ENCODE measurements around the gene COG5. TPM values are rescaled to one million over a fixed set of nuclear protein-coding genes. Genes with fewer than 3 reads are reported as not detected.

COG5 gene
- total RNA-seq, 4 donors from 2014 or later = 39.7 to 143 (median 98.3) TPM

- DNase-seq = no peak
- no peaks in the 10 kb centered on the region for H3K4me1 ChIP-seq
- H3K4me3 ChIP-seq = no peak overlapping the region
- H3K27ac ChIP-seq = no peak overlapping the region
- no peaks in the 10 kb centered on the region for H3K36me3 ChIP-seq
- no peaks in the 10 kb centered on the region for H3K9me3 ChIP-seq
- no peaks in the 10 kb centered on the region for H3K27me3 ChIP-seq
- intact Hi-C loops (cut with DNase I; ENCODE audit: low total_unique reads) = no loop called here
- TF ChIP-seq CTCF (IDR thresholded peaks at IDR 0.05) = no peak
- TF ChIP-seq POLR2A (IDR thresholded peaks at IDR 0.05) = no peak
These were observed 245.1 kb downstream of the COG5 start for GRCh38 chr7:107318523-107319160.

GRCh38 chr7:107315716-107316220 lies 248.0 kb downstream of the COG5 start:
- TF ChIP-seq CTCF (IDR thresholded peaks at IDR 0.05) (no peak), POLR2A (IDR thresholded peaks at IDR 0.05) (no peak)
- Histone ChIP-seq H3K4me1 (no peaks in the 10 kb centered on the region), H3K27me3 (no peaks in the 10 kb centered on the region), H3K27ac (no peak overlapping the region), H3K4me3 (no peak overlapping the region), H3K36me3 (no peaks in the 10 kb centered on the region), H3K9me3 (no peaks in the 10 kb centered on the region)
- no peak for DNase-seq
- intact Hi-C loops (cut with DNase I; ENCODE audit: low total_unique reads) = no loop called here

GRCh38 chr7:107313355-107313754 lies 250.4 kb downstream of the COG5 start:
- H3K36me3 ChIP-seq = no peaks in the 10 kb centered on the region
- no peak for TF ChIP-seq CTCF (IDR thresholded peaks at IDR 0.05)
- no peak for TF ChIP-seq POLR2A (IDR thresholded peaks at IDR 0.05)
- no peak for DNase-seq
- no peak overlapping the region for H3K27ac ChIP-seq
- H3K4me1 ChIP-seq = no peaks in the 10 kb centered on the region
- no peaks in the 10 kb centered on the region for H3K9me3 ChIP-seq
- intact Hi-C loops (cut with DNase I; ENCODE audit: low total_unique reads) = no loop called here
- H3K27me3 ChIP-seq = no peaks in the 10 kb centered on the region
- H3K4me3 ChIP-seq = no peak overlapping the region

- no peaks in the 10 kb centered on the region for H3K4me1 ChIP-seq
- intact Hi-C loops (cut with DNase I; ENCODE audit: low total_unique reads) = no loop called here
- H3K4me3 ChIP-seq = no peak overlapping the region
- no peak for TF ChIP-seq POLR2A (IDR thresholded peaks at IDR 0.05)
- no peak for TF ChIP-seq CTCF (IDR thresholded peaks at IDR 0.05)
- H3K9me3 ChIP-seq = no peaks in the 10 kb centered on the region
- H3K36me3 ChIP-seq = no peaks in the 10 kb centered on the region
- no peak for DNase-seq
- no peak overlapping the region for H3K27ac ChIP-seq
- no peaks in the 10 kb centered on the region for H3K27me3 ChIP-seq
These were observed 251.3 kb downstream of the COG5 start for GRCh38 chr7:107312418-107312817.

- H3K4me1 ChIP-seq = no peaks in the 10 kb centered on the region
- no peak overlapping the region for H3K27ac ChIP-seq
- no peak for DNase-seq
- no peaks in the 10 kb centered on the region for H3K36me3 ChIP-seq
- TF ChIP-seq CTCF (IDR thresholded peaks at IDR 0.05) (no peak), POLR2A (IDR thresholded peaks at IDR 0.05) (no peak)
- no peak overlapping the region for H3K4me3 ChIP-seq
- H3K9me3 ChIP-seq = no peaks in the 10 kb centered on the region
- intact Hi-C loops (cut with DNase I; ENCODE audit: low total_unique reads) = no loop called here
- no peaks in the 10 kb centered on the region for H3K27me3 ChIP-seq
These were observed 254.4 kb downstream of the COG5 start for GRCh38 chr7:107309296-107309695.
